Middle frontal gyrus (tissue), 1 donor: ENCODE measurements around the gene TTC7B.
A peak's percentile ranks its signal among the peaks of the same experiment; 100 is the strongest.

Source experiments
- DNase-seq: peaks from one replicate; pipeline ENCODE4 v3.0.0-alpha.2; 2015; ENCODE audit warnings: low spot score; ENCODE audit errors: extremely low spot score

The TTC7B gene

GRCh38 chr14:90676356-90676755 lies 139.9 kb downstream of the TTC7B start:
- no peak for DNase-seq

GRCh38 chr14:90675399-90675798 lies 140.8 kb downstream of the TTC7B start:
- no peak for DNase-seq

- no peak for DNase-seq
Measured at GRCh38 chr14:90674716-90675115, 141.5 kb downstream of the TTC7B start.

DNA sequence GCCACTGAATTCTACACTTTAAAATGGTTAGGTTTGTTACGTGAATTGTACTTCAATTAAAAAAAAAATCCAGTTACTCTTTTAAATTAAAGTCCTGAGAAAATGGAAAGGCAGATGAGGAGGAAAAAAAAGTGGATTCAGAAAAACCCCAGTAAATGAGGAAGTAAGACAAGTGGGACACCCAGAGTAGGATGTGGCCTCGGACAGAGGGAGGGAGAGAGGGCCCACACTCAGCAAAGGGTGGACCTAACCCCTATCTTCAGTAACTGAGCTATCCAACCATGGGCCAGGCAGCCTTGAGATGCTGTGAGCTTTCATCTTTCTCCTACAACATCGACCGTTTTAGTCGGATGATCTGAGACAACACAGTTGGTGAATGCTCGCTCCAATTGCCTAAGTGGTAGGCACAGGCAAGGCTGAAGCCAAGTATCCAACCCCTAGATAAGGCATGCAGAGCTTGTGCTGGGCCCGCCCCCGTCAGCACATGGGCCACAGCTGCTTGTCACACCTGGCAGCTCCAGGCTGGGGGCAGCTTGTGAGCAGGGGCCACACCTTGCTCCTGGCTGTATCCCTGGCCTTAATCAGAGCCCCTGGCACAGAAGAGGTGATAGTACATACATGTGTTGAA lies 142.1 kb downstream of the TTC7B start:
- no peak for DNase-seq

- DNase-seq = peak; percentile 29
Measured at GRCh38 chr14:90671382-90672234, 144.6 kb downstream of the TTC7B start.

GRCh38 chr14:90669731-90670130 lies 146.5 kb downstream of the TTC7B start:
- DNase-seq = no peak

- DNase-seq = no peak
Measured at GRCh38 chr14:90666571-90666970, 149.7 kb downstream of the TTC7B start.

- no peak for DNase-seq
Measured at GRCh38 chr14:90665321-90666000, 150.8 kb downstream of the TTC7B start.

DNA sequence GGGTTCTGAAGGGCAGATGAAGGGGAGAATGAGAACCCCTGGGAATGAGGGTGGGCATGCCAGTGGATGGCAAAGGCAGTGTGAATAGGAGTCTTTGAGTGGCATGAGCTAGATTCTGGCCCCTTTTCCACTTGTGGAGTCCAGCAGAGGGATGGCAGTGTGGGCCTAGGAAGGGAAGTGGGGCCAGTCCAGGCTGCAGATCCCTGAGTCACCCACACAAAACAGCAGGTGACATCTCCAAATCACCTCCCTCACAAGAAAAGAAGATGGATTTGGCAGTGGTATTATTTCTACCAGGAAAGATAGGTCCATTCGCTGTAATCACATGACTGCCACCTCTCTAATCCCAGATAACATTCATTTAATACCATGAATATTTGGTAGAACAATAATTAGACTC lies 151.3 kb downstream of the TTC7B start:
- no peak for DNase-seq

DNA sequence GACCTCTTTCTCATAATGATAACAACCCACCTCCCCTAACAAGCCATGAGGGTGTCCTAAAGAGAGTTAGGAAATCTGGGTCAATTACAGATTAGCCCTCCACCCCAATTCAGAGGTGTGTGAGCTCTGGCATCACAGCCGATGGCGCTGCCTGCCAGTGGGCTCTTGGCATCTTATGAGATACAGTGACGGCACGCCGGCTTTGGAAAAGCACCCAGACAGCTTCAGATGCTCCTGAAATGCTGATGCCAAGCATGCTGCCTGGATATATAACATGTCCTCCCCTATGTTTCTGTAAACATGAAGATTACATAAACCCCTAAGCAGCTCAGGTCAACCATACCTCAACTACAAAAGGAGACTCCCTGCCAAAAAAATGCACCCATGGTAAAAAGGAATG lies 152.6 kb downstream of the TTC7B start:
- DNase-seq = no peak

- DNase-seq = no peak
Measured at GRCh38 chr14:90663140-90663539, 153.1 kb downstream of the TTC7B start.

DNA sequence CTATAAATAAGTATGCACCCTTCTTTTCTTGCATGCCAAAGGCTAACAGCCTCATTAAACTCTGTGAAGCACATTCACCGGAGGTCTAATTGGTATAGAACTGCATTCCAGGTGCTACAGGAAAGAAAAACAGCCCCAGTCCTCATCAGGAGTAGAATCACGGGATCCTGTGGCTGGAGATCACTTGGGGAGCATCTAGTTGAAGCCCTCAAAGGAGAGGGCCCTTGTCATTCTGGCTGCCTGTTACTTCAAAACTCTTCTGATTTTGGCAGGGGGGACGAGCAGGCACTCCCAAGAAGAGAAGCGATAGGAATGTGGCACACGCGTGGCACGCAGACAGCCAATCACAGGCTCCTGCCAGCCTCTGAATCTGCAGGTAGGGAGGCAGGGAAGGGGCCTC lies 154.4 kb downstream of the TTC7B start:
- no peak for DNase-seq

DNA sequence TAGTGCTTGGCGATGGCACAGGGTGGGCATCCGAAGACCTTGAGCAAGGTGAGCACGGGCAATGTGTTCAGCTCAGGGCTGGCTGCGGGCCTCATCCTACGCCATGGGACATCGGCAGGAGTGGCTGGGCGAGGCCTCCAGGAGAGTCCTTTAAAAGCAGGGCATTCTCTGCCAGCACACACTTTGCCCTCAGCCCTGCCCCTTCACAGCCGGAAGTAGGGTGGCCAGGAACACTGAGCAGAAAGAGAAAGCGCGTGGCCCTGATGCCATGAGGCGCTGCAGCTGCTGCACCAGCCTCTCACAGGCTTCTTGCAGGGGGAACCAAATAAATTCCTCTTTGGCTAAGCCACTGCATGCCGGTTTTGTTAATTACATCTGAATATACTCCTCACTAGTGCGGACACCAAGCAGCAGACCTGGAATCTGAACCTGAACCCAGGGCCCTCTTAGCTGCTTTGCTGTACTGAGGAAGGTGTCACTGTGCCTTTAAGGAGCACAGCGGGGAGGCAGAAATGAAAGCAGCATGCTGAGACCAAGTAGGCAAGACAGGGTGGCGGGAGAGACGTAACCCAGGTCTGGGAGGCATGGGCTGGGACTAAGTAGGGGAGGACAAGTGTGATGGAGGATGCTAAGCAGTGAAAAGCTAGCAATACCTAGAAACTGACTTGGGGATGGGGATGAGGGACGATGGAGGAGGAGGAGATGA lies 155.2 kb downstream of the TTC7B start:
- no peak for DNase-seq

DNA sequence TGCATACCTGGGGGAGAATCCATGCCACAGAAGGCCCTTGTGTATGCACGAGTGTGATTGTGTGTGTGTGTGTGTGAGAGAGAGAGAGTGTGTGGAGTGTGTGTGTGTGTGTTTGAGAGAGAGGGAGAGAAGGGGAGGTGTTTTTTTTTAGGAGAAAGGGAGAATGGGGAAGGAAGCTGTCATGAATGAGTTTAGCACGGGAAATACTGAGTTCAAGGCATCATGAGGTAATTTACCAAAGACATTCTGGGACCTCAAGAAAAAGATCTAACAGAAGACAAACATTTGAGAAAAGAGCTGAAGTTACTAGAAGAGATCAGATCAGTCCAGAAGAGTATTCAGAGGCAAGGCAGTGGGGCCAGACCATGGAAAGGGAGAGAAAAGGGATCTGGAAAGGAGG lies 157.1 kb downstream of the TTC7B start:
- DNase-seq = no peak

DNA sequence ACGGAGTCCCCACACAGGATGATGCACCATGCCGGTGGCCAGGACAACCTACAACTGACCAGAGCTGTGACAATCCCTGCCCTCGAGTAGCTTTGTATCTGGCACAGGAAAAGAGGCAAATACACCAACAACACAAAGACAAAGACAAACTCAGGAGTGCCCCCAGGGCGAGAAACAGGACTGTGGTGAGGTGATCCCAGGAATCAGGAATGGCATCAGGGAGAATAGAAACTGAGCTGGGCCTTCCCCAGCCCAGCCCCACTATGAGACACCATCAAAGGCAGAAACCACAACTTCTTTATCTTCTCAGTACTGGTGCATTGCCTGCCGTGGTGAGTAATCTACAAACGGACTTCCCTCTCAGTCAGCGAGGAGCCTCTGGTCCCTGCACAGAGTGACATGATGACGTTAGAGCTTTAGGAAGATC lies 157.7 kb downstream of the TTC7B start:
- DNase-seq = no peak

DNA sequence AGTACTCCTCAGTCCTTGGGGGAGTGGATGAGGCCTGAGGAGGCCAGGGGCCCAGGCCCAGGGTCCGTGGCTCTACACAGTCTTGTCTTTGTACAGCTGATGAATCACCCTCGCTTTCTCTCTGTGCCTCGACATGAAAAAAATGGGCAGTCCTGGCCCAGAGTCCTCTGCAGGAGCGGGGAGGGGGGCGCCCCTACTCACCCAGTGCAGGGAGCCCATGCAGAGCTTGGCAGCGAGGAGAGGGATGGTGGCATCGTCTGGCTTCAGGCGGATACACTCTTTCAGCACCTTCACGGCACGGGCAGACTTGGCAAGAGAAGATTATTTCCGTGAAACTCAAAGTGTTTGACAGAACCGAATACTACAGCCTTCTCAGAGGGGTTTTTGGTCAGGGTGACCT lies 159.3 kb downstream of the TTC7B start:
- no peak for DNase-seq

DNA sequence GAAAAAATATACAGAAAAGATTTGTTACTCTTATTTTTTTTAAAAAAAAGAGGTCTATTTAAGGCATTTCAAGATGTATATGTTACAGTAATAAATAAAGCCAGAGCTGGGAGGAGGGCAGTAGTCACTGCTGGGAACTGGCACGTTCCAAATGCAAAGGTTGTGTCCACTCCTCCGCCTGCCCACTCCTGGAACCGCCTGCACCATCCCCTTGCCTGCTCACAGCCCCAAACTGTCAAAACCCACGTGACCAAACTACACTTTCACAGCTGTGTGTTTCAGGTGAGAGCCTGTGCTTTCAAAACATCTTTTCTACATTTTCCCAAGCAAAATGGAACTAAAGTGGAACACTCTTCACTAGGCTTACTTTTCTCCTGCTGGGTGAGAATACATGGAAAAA lies 160.4 kb downstream of the TTC7B start:
- no peak for DNase-seq

GRCh38 chr14:90654831-90655276 lies 161.4 kb downstream of the TTC7B start:
- no peak for DNase-seq

DNA sequence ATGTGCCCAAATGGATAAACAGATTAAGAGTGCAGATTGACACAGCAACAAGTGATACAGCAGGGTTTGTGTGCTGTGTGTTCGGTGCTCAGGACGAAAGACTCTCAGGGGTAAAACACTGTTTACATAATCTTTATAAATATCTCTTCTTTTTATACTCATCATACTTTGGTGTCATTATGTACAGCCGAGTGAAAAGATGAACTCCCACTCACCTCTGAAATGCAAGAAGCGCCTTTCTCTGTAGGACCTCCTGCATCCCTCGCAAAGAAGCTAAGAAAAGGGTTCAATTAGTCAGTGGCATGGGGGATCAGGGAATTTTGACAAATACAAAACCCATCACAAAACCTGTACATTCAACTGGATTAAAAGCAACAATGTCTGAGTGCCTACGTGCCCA lies 163.6 kb downstream of the TTC7B start:
- DNase-seq = no peak

DNA sequence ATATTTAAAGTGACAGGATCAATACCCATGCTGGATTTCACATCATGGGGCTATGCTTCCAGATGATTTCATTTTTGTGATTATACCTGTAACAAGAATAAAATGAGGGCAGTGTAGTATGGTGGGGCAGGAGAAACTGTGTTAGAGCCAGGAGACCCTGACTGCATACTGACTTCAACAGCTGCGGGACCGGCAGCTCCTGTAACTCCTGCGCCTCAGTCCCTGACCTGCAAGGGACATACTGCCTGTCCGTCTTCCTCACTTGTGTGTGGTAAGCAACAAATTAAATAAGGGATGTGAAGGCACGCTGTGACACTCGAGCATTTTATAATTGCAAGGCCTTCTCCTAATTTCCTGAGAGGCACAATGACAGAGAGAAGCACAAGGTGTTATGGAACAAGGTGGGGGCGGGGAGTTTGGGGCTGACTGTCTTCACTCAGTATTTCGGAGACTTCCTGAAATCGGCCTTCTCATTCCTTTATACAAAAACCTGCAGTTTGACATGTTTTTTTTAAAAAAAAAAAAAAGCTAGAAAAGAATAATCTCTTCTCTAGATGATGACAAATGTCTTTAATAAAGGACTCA lies 164.2 kb downstream of the TTC7B start:
- DNase-seq = no peak

GRCh38 chr14:90651271-90651804 lies 164.9 kb downstream of the TTC7B start:
- DNase-seq = no peak
